Ovary (tissue), 9 donors: Measurements from ENCODE around the gene ZNF524. TPM values are rescaled to one million over a fixed set of nuclear protein-coding genes. Genes with fewer than 3 reads are reported as not detected.

Source experiments
- DNase-seq, 5 donors: peaks; one replicate each; pipeline ENCODE4 v3.0.0-alpha.2; 2019 to 2020
- H3K27ac ChIP-seq, 2 donors: fragments of 200-600 bp; one replicate each; pipeline versions ENCODE4 v1.5.1 to v1.8.0; 2019 to 2022
- H3K27me3 ChIP-seq: fragments of 200-600 bp; one replicate; pipeline ENCODE4 v1.8.0; 2022
- H3K36me3 ChIP-seq: fragments of 200-600 bp; sonication (generic); one replicate; pipeline ENCODE4 v1.5.1; 2019
- H3K4me1 ChIP-seq: one replicate; pipeline ENCODE4 v1.8.1; 2013; ENCODE audit warnings: mild to moderate bottlenecking, moderate library complexity; ENCODE audit not compliant: insufficient read depth
- H3K4me3 ChIP-seq: fragments of 200-600 bp; sonication (generic); one replicate; pipeline ENCODE4 v1.5.1; 2017
- H3K9me3 ChIP-seq, 2 donors: fragments of 200-600 bp in 1 of 2; sonication (generic) in 1 of 2; one replicate each; pipeline versions ENCODE4 v1.5.1 to v1.8.1; 2013 to 2019; ENCODE audit warnings: mild to moderate bottlenecking in 1 of 2, moderate library complexity in 1 of 2
- CTCF ChIP-seq, 3 donors: fragments of 450-650 bp in 2 of 3; fragments of 200-600 bp in 1 of 3; IDR thresholded peaks; one replicate each; pipeline versions ENCODE4 v1.5.1 to v1.8.0; 2016 to 2022; ENCODE audit warnings: antibody characterized with exemption in 3 of 3, mild to moderate bottlenecking in 1 of 3
- EP300 ChIP-seq: sonication (generic); formaldehyde crosslinking; IDR thresholded peaks from one replicate; pipeline ENCODE4 v1.6.1; 2017; ENCODE audit warnings: antibody characterized with exemption
- POLR2A ChIP-seq: fragments of 450-650 bp; IDR thresholded peaks from one replicate; pipeline ENCODE4 v1.6.1; 2017; ENCODE audit warnings: antibody characterized with exemption, mild to moderate bottlenecking, moderate library complexity
- WGBS, 3 donors: extraction: QIAGEN DNeasy Blood & Tissue Kit in 1 of 3; methylation state at CpG; one replicate each; pipeline versions ENCODE4 v1.1.5 to v1.1.7; 2013 to 2017; 5-methylcytosine and 5-hydroxymethylcytosine counted together
- intact Hi-C, 4 donors: fragments of 100-400 bp; cut with DNase I; formaldehyde crosslinking; loops; one replicate each; pipeline versions ENCODE4 v1.11.0 to v1.15.1; 2022 to 2023
- polyA plus RNA-seq, 2 donors: library from polyadenylated mRNA; stranded (reverse); fragments of 200-250 nt in 1 of 2; fragments of 350-450 nt in 1 of 2; fragmentation: Illumina TruSeq in 1 of 2; extraction: RNeasy Lipid Tissue Mini Kit (QIAGEN cat#74804) in 1 of 2; gene quantifications; one replicate each; pipeline ENCODE4 v1.2.3, GENCODE V29; 2013 to 2014
- total RNA-seq, 7 donors: library from RNA; depleted of rRNA in 2 of 7; stranded (reverse); fragments of >200 nt in 2 of 7; fragmentation: NEBNext Ultra II Directional in 3 of 7; extraction: Animal tissue kit (Norgen Biotek cat#: 25700) in 3 of 7; gene quantifications; one replicate each; pipeline versions ENCODE4 v1.1.0 to v1.2.4, GENCODE V29; 2016 to 2023
- donor health status: DM: no; HTN: no; CAD: no; lungs with moderate emphysema.
- donor health status: DM: no; HTN: no; CAD: no.
- donor health status: Bipolar disorder and iron deficiency.
- donor health status: DM: yes; HTN: yes; CAD: no.
- donor health status: DM: no; HTN: no; CAD: no.
- donor health status: DM: yes; HTN: yes; CAD: no.

ZNF524 gene
- total and polyA plus RNA-seq, 9 donors: 0.15 to 28.0 (median 17.8) TPM

- H3K4me3 ChIP-seq: no peak overlapping the region
- no peak overlapping the region for H3K27ac ChIP-seq
- intact Hi-C loops: loop anchor here in 2 of 4 donors (5.0 to 10.0 kb wide), 2 partner anchors 117 to 519 kb away; partner anchors contain the start of gene PPP1R12C (in 1 of the 2)
- H3K4me1 ChIP-seq: peaks cover 10% of the 10 kb centered on the region
- H3K9me3 ChIP-seq: no peaks in the 10 kb centered on the region
- TF ChIP-seq EP300 (no peak), CTCF (IDR thresholded peaks at IDR 0.05) (no peak), POLR2A (no peak)
- WGBS, 3 donors: 71 to 79% (median 72%) methylated on average over 8 of the region's 8 CpGs
- H3K36me3 ChIP-seq: no peaks in the 10 kb centered on the region
- no peaks in the 10 kb centered on the region for H3K27me3 ChIP-seq
- DNase-seq: no peak
These were observed 33.8 kb downstream of the ZNF524 start for GRCh38 chr19:55633861-55634260.

- intact Hi-C loops: loop anchor here in 1 of 4 donors (10.0 kb wide), 1 partner anchor 521 kb away; the partner anchor contains the start of gene PPP1R12C
These were observed 35.2 kb downstream of the ZNF524 start for GRCh38 chr19:55635334-55635717.

GRCh38 chr19:55635856-55636440 is 35.9 kb downstream of the ZNF524 start:
- TF ChIP-seq EP300 (no peak), CTCF (IDR thresholded peaks at IDR 0.05) (no peak), POLR2A (no peak)
- H3K27me3 ChIP-seq: no peaks in the 10 kb centered on the region
- WGBS, 3 donors: 46 to 64% (median 55%) methylated on average over 7 of the region's 7 CpGs
- no peaks in the 10 kb centered on the region for H3K36me3 ChIP-seq
- peaks cover 13% of the 10 kb centered on the region for H3K4me1 ChIP-seq
- peak in 1 of 5 donors; percentile 42 for DNase-seq
- peak overlapping the region; percentile 63 for H3K4me3 ChIP-seq
- intact Hi-C loops: loop anchor here in 1 of 4 donors (10.0 kb wide), 1 partner anchor 521 kb away; the partner anchor contains the start of gene PPP1R12C
- H3K27ac ChIP-seq: peak overlapping the region; percentile 91 to 98
- H3K9me3 ChIP-seq: no peaks in the 10 kb centered on the region

More at GRCh38 chr19:55635334-55635717, 35.2 kb downstream of the ZNF524 start:
- Histone ChIP-seq H3K4me1 (peaks cover 13% of the 10 kb centered on the region), H3K36me3 (no peaks in the 10 kb centered on the region), H3K4me3 (peak overlapping the region; percentile 63), H3K9me3 (no peaks in the 10 kb centered on the region), H3K27me3 (no peaks in the 10 kb centered on the region), H3K27ac (peak overlapping the region; percentile 91 to 98)
- TF ChIP-seq POLR2A (no peak), CTCF (IDR thresholded peaks at IDR 0.05) (no peak), EP300 (no peak)
- peak in 3 of 5 donors; percentile 43 to 55 (median 47) for DNase-seq
- WGBS, 3 donors: 4 to 7% (median 5%) methylated on average over 9 of the region's 9 CpGs

- Histone ChIP-seq H3K36me3 (no peaks in the 10 kb centered on the region), H3K9me3 (no peaks in the 10 kb centered on the region), H3K27me3 (no peaks in the 10 kb centered on the region), H3K27ac (no peak overlapping the region), H3K4me1 (peaks cover 13% of the 10 kb centered on the region), H3K4me3 (no peak overlapping the region)
- intact Hi-C loops: loop anchor here in 1 of 4 donors (10.0 kb wide), 1 partner anchor 522 kb away; the partner anchor contains the start of gene PPP1R12C
- WGBS, 3 donors: 74 to 82% (median 78%) methylated on average over 4 of the region's 4 CpGs
- TF ChIP-seq CTCF (IDR thresholded peaks at IDR 0.05): no peak
- TF ChIP-seq EP300: no peak
- TF ChIP-seq POLR2A: no peak
- no peak for DNase-seq
These were observed 36.6 kb downstream of the ZNF524 start for GRCh38 chr19:55636723-55637122.
